ENCODE results near the gene PDCD1. TPM values are rescaled to one million over a fixed set of nuclear protein-coding genes. Genes with fewer than 3 reads are reported as not detected.

The PDCD1 gene
- total and polyA plus RNA-seq, 2 donors (not counting 1 experiment from before 2014, with no cell fraction given) = 0.28 to 1.3 TPM

DNA sequence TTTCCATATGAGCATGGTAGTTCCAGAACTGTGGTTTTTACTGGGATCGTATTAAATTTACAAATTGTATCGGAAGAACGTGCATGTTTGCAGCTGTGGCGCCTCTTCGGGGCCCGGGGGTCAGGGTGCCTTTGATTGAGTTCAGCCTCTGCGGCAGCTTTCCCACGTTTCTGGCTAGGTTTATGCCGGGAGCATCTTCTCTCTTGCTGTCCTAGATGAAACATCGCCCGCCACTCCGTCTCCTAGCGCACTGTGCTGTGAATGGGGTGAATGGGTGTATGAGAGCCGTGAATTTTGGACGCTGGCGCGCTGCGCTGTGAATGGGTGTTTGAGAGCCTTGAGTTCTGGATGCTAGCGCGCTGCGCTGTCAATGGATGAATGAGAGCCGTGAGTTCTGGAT, 12.3 kb downstream of the PDCD1 start:
- H3K4me3 ChIP-seq (ENCODE audit: control extremely low read depth in 1 of 5, extremely low read depth in 1 of 5, insufficient read depth in 1 of 5, low read depth in 2 of 5, low read length in 4 of 5) = no peak overlapping the region
- TF ChIP-seq EZH2 (IDR thresholded peaks at IDR 0.05; ENCODE audit: borderline replicate concordance, insufficient read depth, low read depth, low read length, poor library complexity, severe bottlenecking) = no peak
- TF ChIP-seq, protein P1, sequence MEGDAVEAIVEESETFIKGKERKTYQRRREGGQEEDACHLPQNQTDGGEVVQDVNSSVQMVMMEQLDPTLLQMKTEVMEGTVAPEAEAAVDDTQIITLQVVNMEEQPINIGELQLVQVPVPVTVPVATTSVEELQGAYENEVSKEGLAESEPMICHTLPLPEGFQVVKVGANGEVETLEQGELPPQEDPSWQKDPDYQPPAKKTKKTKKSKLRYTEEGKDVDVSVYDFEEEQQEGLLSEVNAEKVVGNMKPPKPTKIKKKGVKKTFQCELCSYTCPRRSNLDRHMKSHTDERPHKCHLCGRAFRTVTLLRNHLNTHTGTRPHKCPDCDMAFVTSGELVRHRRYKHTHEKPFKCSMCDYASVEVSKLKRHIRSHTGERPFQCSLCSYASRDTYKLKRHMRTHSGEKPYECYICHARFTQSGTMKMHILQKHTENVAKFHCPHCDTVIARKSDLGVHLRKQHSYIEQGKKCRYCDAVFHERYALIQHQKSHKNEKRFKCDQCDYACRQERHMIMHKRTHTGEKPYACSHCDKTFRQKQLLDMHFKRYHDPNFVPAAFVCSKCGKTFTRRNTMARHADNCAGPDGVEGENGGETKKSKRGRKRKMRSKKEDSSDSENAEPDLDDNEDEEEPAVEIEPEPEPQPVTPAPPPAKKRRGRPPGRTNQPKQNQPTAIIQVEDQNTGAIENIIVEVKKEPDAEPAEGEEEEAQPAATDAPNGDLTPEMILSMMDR (IDR thresholded peaks at IDR 0.05) = no peak
- H4K20me1 ChIP-seq (ENCODE audit: control insufficient read depth, insufficient read depth, low read length, poor library complexity, severe bottlenecking) = no peaks in the 10 kb centered on the region
- Mint-ChIP-seq H3K4me3 (peak overlapping the region; percentile 20), H3K4me1 (peaks cover 30% of the 10 kb centered on the region), H3K27ac (peak overlapping the region; percentile 13), H3K9me3 (ENCODE audit: insufficient read depth) (no peaks in the 10 kb centered on the region), H3K27me3 (no peaks in the 10 kb centered on the region)
- no peaks in the 10 kb centered on the region for H3K36me3 ChIP-seq (replicated peaks in 1 of 2; ENCODE audit: control extremely low read depth in 1 of 2, control insufficient read depth in 1 of 2, extremely low read depth in 1 of 2, insufficient read depth in 2 of 2, low read length in 1 of 2)
- H3K4me1 ChIP-seq (ENCODE audit: control insufficient read depth in 2 of 2, insufficient read depth in 2 of 2, low read length in 2 of 2) = peaks cover 18 to 26% of the 10 kb centered on the region in 2 donors
- intact Hi-C loops (cut with micrococcal nuclease) = no loop called here
- H3K27ac ChIP-seq (ENCODE audit: low read length in 2 of 2) = no peak overlapping the region
- ChIA-PET CTCF (no interaction called here), POLR2A (no interaction called here)
- 97% methylated on average over 11 of the region's 22 CpGs for WGBS (ENCODE audit: insufficient coverage)
- no peak overlapping the region for H3K4me2 ChIP-seq (replicated peaks; ENCODE audit: low read depth, low read length, poor library complexity, severe bottlenecking)
- no peaks in the 10 kb centered on the region for H3K27me3 ChIP-seq (replicated peaks in 1 of 4; ENCODE audit: control extremely low read depth in 1 of 4, control insufficient read depth in 3 of 4, insufficient read depth in 4 of 4, low read length in 3 of 4)
- ATAC-seq (ENCODE audit: low read depth) (no peak), DNase-seq (no peak)
- no peak overlapping the region for H3K9ac ChIP-seq (ENCODE audit: low read length)
- H3K79me2 ChIP-seq (ENCODE audit: control insufficient read depth, insufficient read depth, low read length) = no peaks in the 10 kb centered on the region
- no peak overlapping the region for H2AFZ ChIP-seq (ENCODE audit: insufficient read depth, low read depth, low read length, poor library complexity, severe bottlenecking)
- H3K9me3 ChIP-seq (ENCODE audit: control extremely low read depth in 1 of 3, control insufficient read depth in 2 of 3, insufficient read depth in 1 of 3, low read length in 2 of 3) = peaks cover 0 to 4% (median 0%) of the 10 kb centered on the region in 3 donors

DNA sequence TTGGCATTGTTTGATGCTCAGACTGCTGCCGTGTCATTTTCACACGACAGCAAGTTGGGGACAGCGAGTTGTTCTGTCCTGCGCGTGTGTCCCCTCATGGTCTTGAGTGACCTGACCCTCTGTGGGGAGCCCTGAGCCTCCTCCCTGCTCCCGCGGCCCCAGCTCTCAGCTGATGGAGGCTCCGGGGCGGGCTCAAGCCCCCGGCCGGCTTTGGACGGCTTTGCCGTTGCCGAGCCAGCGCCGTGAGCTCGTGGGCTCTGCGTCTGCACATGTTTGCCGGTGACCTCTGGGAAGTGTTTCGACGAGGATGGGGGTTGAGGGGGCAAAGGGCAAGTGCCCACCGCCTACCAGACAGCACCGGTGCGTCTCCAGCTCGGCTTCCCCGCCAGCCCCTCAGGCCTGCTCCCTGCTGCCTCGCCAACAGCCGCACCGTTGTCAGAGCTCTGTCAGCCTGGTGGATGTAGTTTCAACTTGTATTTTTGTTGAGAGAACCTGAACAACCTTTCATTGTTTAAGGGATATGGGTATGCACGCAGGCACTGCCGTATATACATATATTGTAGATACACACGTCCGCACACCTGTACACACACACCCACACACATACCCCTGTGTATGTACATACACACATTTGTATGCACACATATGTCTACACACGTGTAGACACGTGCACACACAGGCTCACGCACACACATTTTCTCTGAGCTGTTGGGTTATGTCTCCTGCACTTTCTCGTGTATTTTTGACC, 13.7 kb downstream of the PDCD1 start:
- intact Hi-C loops (cut with micrococcal nuclease) = loop anchor here (1.0 to 5.0 kb wide), 2 partner anchors 14 to 37 kb away; no protein-coding TSS in a partner anchor
- H2AFZ ChIP-seq (ENCODE audit: insufficient read depth, low read depth, low read length, poor library complexity, severe bottlenecking) = no peak overlapping the region
- peak overlapping the region; percentile 88 for H3K4me2 ChIP-seq (replicated peaks; ENCODE audit: low read depth, low read length, poor library complexity, severe bottlenecking)
- Mint-ChIP-seq H3K4me3 (peak overlapping the region; percentile 84), H3K4me1 (peaks cover 31% of the 10 kb centered on the region), H3K27me3 (no peaks in the 10 kb centered on the region), H3K9me3 (ENCODE audit: insufficient read depth) (no peaks in the 10 kb centered on the region), H3K27ac (peak overlapping the region; percentile 15)
- H4K20me1 ChIP-seq (ENCODE audit: control insufficient read depth, insufficient read depth, low read length, poor library complexity, severe bottlenecking) = no peaks in the 10 kb centered on the region
- H3K9ac ChIP-seq (ENCODE audit: low read length) = peak overlapping the region; percentile 53
- DNase-seq (no peak), ATAC-seq (ENCODE audit: low read depth) (no peak)
- peaks cover 18 to 26% of the 10 kb centered on the region in 2 donors for H3K4me1 ChIP-seq (ENCODE audit: control insufficient read depth in 2 of 2, insufficient read depth in 2 of 2, low read length in 2 of 2)
- no peaks in the 10 kb centered on the region for H3K27me3 ChIP-seq (replicated peaks in 1 of 4; ENCODE audit: control extremely low read depth in 1 of 4, control insufficient read depth in 3 of 4, insufficient read depth in 4 of 4, low read length in 3 of 4)
- no peak overlapping the region for H3K27ac ChIP-seq (ENCODE audit: low read length in 2 of 2)
- no peaks in the 10 kb centered on the region for H3K79me2 ChIP-seq (ENCODE audit: control insufficient read depth, insufficient read depth, low read length)
- ChIA-PET CTCF (interaction anchor here (1.4 to 1.7 kb wide), 2 partner anchors 8 to 33 kb away, joined by 4 read pairs; no protein-coding TSS in a partner anchor), POLR2A (interaction anchor here (0.8 kb wide), 1 partner anchor 13 kb away, joined by 8 read pairs; the partner anchor contains the start of gene PDCD1)
- H3K36me3 ChIP-seq (replicated peaks in 1 of 2; ENCODE audit: control extremely low read depth in 1 of 2, control insufficient read depth in 1 of 2, extremely low read depth in 1 of 2, insufficient read depth in 2 of 2, low read length in 1 of 2) = no peaks in the 10 kb centered on the region
- H3K9me3 ChIP-seq (ENCODE audit: control extremely low read depth in 1 of 3, control insufficient read depth in 2 of 3, insufficient read depth in 1 of 3, low read length in 2 of 3) = peaks cover 0 to 4% (median 0%) of the 10 kb centered on the region in 3 donors
- WGBS (ENCODE audit: insufficient coverage) = 95% methylated on average over 37 of the region's 37 CpGs
- no peak overlapping the region for H3K4me3 ChIP-seq (ENCODE audit: control extremely low read depth in 1 of 5, extremely low read depth in 1 of 5, insufficient read depth in 1 of 5, low read depth in 2 of 5, low read length in 4 of 5)
- no peak for TF ChIP-seq EZH2 (IDR thresholded peaks at IDR 0.05; ENCODE audit: borderline replicate concordance, insufficient read depth, low read depth, low read length, poor library complexity, severe bottlenecking)
- TF ChIP-seq, protein P1 (IDR thresholded peaks at IDR 0.05) = no peak
